ENCODE data around the gene KRTAP6-3.

- TF ChIP-seq YY1 (IDR thresholded peaks at IDR 0.05; ENCODE audit: insufficient read depth, insufficient read length) (no peak), ZNF274 (IDR thresholded peaks at IDR 0.05; ENCODE audit: low read depth, low read length) (no peak), SUZ12 (IDR thresholded peaks at IDR 0.05; ENCODE audit: extremely low read depth, insufficient read depth, insufficient read length) (no peak)
These were observed 30.3 kb upstream of the KRTAP6-3 start for GRCh38 chr21:30561957-30562356.
